ENCODE results near the gene TRIO. TPM values are rescaled to one million over a fixed set of nuclear protein-coding genes. Genes with fewer than 3 reads are reported as not detected.

The TRIO gene
- total and polyA plus RNA-seq, 2 of the 8 experiments (the other 6 are each of a cell fraction or from before 2014, with no cell fraction given), result 35.1 to 69.1 TPM

- FAIRE-seq (no peak), DNase-seq (ENCODE audit: low read depth in 1 of 2, low spot score in 2 of 2) (no peak)
- Histone ChIP-seq H2BK12ac (ENCODE audit: low read depth, low read length) (no peak overlapping the region), H4K8ac (ENCODE audit: extremely low read depth, insufficient read depth, low read length) (no peak overlapping the region), H3K4me2 (ENCODE audit: insufficient read depth in 1 of 2, low read depth in 2 of 2, low read length in 2 of 2) (no peak overlapping the region), H2BK120ac (replicated peaks; ENCODE audit: low read depth, low read length) (no peak overlapping the region), H2BK20ac (ENCODE audit: low read length) (no peak overlapping the region), H3K27me3 (replicated peaks in 1 of 4; ENCODE audit: control insufficient read depth in 3 of 4, extremely low read depth in 1 of 4, insufficient read depth in 3 of 4, low read length in 3 of 4) (no peaks in the 10 kb centered on the region), H3K18ac (ENCODE audit: extremely low read depth, low read length) (no peak overlapping the region), H3K23me2 (ENCODE audit: low read depth, low read length) (no peaks in the 10 kb centered on the region), H3K9ac (replicated peaks in 1 of 4; ENCODE audit: extremely low read depth in 1 of 4, low read depth in 3 of 4, low read length in 3 of 4) (no peak overlapping the region; a peak in 1 of 7 replicates), H3K4me3 (ENCODE audit: extremely low read depth in 1 of 4, insufficient read depth in 2 of 4, low read depth in 3 of 4, low read length in 4 of 4) (no peak overlapping the region), H4K20me1 (replicated peaks in 1 of 2; ENCODE audit: control insufficient read depth in 1 of 2, insufficient read depth in 2 of 2, low read length in 2 of 2) (peaks cover 0 to 1% of the 10 kb centered on the region in 2 experiments), H3K79me1 (ENCODE audit: low read depth, low read length) (no peaks in the 10 kb centered on the region), H4K91ac (replicated peaks; ENCODE audit: insufficient read length, low read length) (no peak overlapping the region), H2BK15ac (ENCODE audit: low read length) (no peak overlapping the region), H3K27ac (ENCODE audit: low read depth, low read length) (no peak overlapping the region), H2BK5ac (ENCODE audit: low read depth, low read length) (no peak overlapping the region), H3K4ac (replicated peaks; ENCODE audit: insufficient read length, low read depth, low read length) (no peak overlapping the region), H3K36me3 (ENCODE audit: control insufficient read depth in 2 of 4, insufficient read depth in 4 of 4, low read length in 3 of 4) (peaks cover 0 to 5% (median under 1%) of the 10 kb centered on the region in 4 experiments; a peak in 3 of 8 replicates), H3K9me3 (ENCODE audit: insufficient read depth in 2 of 2, low read depth in 1 of 2, low read length in 1 of 2) (no peaks in the 10 kb centered on the region), H2AFZ (ENCODE audit: low read length) (no peak overlapping the region), H3K79me2 (ENCODE audit: control insufficient read depth in 1 of 2, insufficient read depth in 2 of 2, low read length in 2 of 2) (no peaks in the 10 kb centered on the region), H3K14ac (ENCODE audit: insufficient read length) (no peak overlapping the region), H3K4me1 (replicated peaks in 1 of 4; ENCODE audit: control insufficient read depth in 3 of 4, insufficient read depth in 4 of 4, low read length in 3 of 4) (no peaks in the 10 kb centered on the region; a peak in 2 of 7 replicates), H3K56ac (replicated peaks; ENCODE audit: insufficient read length, low read depth, low read length) (no peak overlapping the region), H3K23ac (ENCODE audit: insufficient read length) (no peak overlapping the region), H2AK5ac (ENCODE audit: low read depth, low read length) (no peak overlapping the region), H4K5ac (ENCODE audit: insufficient read length, low read depth, low read length) (no peak overlapping the region)
- 92% methylated on average over 11 of the region's 11 CpGs; no CpG with 5 or more reads in 1 of the 2 experiments for WGBS, 2 experiments (ENCODE audit: extremely low coverage in 1 of 2, insufficient coverage in 1 of 2, insufficient read length in 1 of 2, insufficient replicate concordance in 2 of 2, low coverage in 1 of 2, low lambda C conversion rate in 2 of 2, missing lambda C conversion rate in 1 of 2)
- ChIA-PET CTCF (ENCODE audit: partially characterized antibody) (interaction anchor here (0.9 to 6.5 kb wide), 5 partner anchors 12 to 144 kb away, joined by 3 to 51 read pairs (median 3); no protein-coding TSS in a partner anchor), POLR2A (ENCODE audit: partially characterized antibody) (interaction anchor here (1.2 kb wide), 1 partner anchor 15 kb away, joined by 3 read pairs; no protein-coding TSS in a partner anchor)
- TF ChIP-seq YY1 (IDR thresholded peaks at IDR 0.05; ENCODE audit: low read depth, low read length), result no peak
- no peak for TF ChIP-seq RNF2 (IDR thresholded peaks at IDR 0.05; ENCODE audit: borderline replicate concordance, low read depth, low read length, missing control alignments, poor library complexity, severe bottlenecking)
- no peak for TF ChIP-seq SIRT6 (IDR thresholded peaks at IDR 0.05; ENCODE audit: low read length)
- TF ChIP-seq RXRA (IDR thresholded peaks at IDR 0.05; ENCODE audit: insufficient read depth, low read depth, low read length), result no peak
- TF ChIP-seq SAP30 (IDR thresholded peaks at IDR 0.05; ENCODE audit: insufficient read depth, insufficient replicate concordance, low read length), result no peak
- TF ChIP-seq FOSL1 (IDR thresholded peaks at IDR 0.05; ENCODE audit: insufficient read depth, low read depth, low read length), result no peak
- no peak for TF ChIP-seq PHF8 (conservative IDR thresholded peaks at IDR 0.05; ENCODE audit: low read depth, low read length)
- TF ChIP-seq CTCF (IDR thresholded peaks at IDR 0.05; ENCODE audit: control extremely low read depth in 1 of 3, insufficient read depth in 1 of 3, low read depth in 1 of 3, low read length in 3 of 3), result no peak
- no peak for TF ChIP-seq CHD1 (IDR thresholded peaks at IDR 0.05; ENCODE audit: low read depth, low read length)
- no peak for TF ChIP-seq ASH2L (IDR thresholded peaks at IDR 0.05; ENCODE audit: low read length)
Measured at GRCh38 chr5:14510156-14510734, 367.1 kb downstream of the TRIO start.
